Measurements from ENCODE around the gene DDX49. TPM values are rescaled to one million over a fixed set of nuclear protein-coding genes. Genes with fewer than 3 reads are reported as not detected.

Gene DDX49
- total RNA-seq, 1 experiment from 2014 or later: 68.8 TPM

DNA sequence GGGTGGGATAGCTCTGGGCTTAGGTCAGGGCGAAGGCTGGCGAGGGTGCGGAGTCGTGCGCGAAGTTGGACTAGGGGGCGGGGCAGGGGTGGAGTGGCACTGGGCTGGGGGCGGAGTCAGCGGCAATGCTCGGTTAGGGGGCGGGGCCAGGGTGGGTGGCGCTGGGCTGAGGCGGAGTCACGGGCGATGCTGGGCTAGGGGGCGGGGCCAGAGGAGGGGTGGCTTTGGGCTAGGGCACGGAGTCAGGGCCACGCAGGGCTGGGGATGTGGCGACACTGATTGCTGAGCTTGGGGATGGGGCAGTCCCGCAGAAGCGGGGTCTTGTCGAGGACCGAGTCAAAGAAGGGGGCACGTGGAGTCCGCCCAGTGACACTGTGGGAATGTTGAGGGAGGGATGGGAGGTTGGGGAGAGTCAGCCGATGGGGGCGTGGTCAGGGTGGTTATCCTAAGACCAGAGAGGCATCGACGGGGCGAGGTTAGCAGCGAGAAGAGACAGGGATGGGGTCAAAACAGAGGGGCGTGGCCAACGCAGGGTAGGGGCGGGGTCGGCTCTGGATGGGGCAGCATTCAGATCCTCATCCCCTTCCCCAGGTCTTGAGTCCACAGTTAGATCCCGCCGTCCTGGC, 12.8 kb downstream of the DDX49 start:
- no peaks in the 10 kb centered on the region for H3K27me3 ChIP-seq (replicated peaks; ENCODE audit: insufficient read depth, low read depth, low read length, poor library complexity)
- TF ChIP-seq CTCF (conservative IDR thresholded peaks at IDR 0.05; ENCODE audit: low read depth, low read length): no peak
- no peak for TF ChIP-seq EZH2 (IDR thresholded peaks at IDR 0.05; ENCODE audit: borderline replicate concordance, low read depth, low read length, poor library complexity, severe bottlenecking)
- intact Hi-C loops (cut with micrococcal nuclease; ENCODE audit: unreplicated experiment): no loop called here
- H3K27ac ChIP-seq (ENCODE audit: low read depth, low read length, poor library complexity, severe bottlenecking): no peak overlapping the region
- ChIA-PET CTCF (no interaction called here), POLR2A (ENCODE audit: low non-redundant PET) (no interaction called here)
- peak; percentile 66 for DNase-seq (ENCODE audit: low spot score)
- H3K4me1 ChIP-seq (ENCODE audit: insufficient read depth, low read length, poor library complexity, severe bottlenecking): no peaks in the 10 kb centered on the region
- no peak overlapping the region for H3K4me3 ChIP-seq (ENCODE audit: low read depth, low read length, poor library complexity, severe bottlenecking)
- no peaks in the 10 kb centered on the region for H3K9me3 ChIP-seq (ENCODE audit: low read depth, low read length, poor library complexity, severe bottlenecking)
- no TSS peak for BruUV-seq (replicated peaks)
- H3K36me3 ChIP-seq (ENCODE audit: insufficient read depth, low read length, poor library complexity, severe bottlenecking): peaks cover 13% of the 10 kb centered on the region

DNA sequence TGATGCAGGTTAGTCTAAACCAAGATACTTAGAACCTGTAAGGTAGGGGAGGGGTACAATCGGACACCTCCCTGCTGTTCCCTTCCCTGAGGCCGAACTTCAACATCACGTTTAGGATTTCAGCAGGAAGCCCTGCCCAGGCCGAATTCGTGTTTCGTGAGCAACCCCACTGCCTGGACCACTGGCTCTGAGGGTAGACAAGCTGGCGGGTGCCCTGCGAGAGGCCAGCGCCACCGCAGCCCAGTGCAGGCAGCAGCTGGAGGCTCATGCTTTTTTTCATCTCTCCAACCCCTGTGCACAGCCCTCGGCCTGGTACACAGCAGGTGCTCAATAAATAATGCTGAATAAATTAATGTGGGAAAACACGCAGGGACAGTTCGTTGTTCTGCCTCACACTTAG, 13.8 kb downstream of the DDX49 start:
- H3K9me3 ChIP-seq (ENCODE audit: low read depth, low read length, poor library complexity, severe bottlenecking): no peaks in the 10 kb centered on the region
- H3K27me3 ChIP-seq (replicated peaks; ENCODE audit: insufficient read depth, low read depth, low read length, poor library complexity): no peaks in the 10 kb centered on the region
- intact Hi-C loops (cut with micrococcal nuclease; ENCODE audit: unreplicated experiment): no loop called here
- ChIA-PET POLR2A (ENCODE audit: low non-redundant PET) (no interaction called here), CTCF (no interaction called here)
- H3K27ac ChIP-seq (ENCODE audit: low read depth, low read length, poor library complexity, severe bottlenecking): no peak overlapping the region
- H3K4me3 ChIP-seq (ENCODE audit: low read depth, low read length, poor library complexity, severe bottlenecking): no peak overlapping the region
- no peak for TF ChIP-seq EZH2 (IDR thresholded peaks at IDR 0.05; ENCODE audit: borderline replicate concordance, low read depth, low read length, poor library complexity, severe bottlenecking)
- TF ChIP-seq CTCF (conservative IDR thresholded peaks at IDR 0.05; ENCODE audit: low read depth, low read length): no peak
- BruUV-seq (replicated peaks): no TSS peak
- H3K4me1 ChIP-seq (ENCODE audit: insufficient read depth, low read length, poor library complexity, severe bottlenecking): no peaks in the 10 kb centered on the region
- peaks cover 4% of the 10 kb centered on the region for H3K36me3 ChIP-seq (ENCODE audit: insufficient read depth, low read length, poor library complexity, severe bottlenecking)
- no peak for DNase-seq (ENCODE audit: low spot score)

- no peaks in the 10 kb centered on the region for H3K27me3 ChIP-seq (replicated peaks; ENCODE audit: insufficient read depth, low read depth, low read length, poor library complexity)
- no peak for DNase-seq (ENCODE audit: low spot score)
- TF ChIP-seq CTCF (conservative IDR thresholded peaks at IDR 0.05; ENCODE audit: low read depth, low read length) (no peak), EZH2 (IDR thresholded peaks at IDR 0.05; ENCODE audit: borderline replicate concordance, low read depth, low read length, poor library complexity, severe bottlenecking) (no peak)
- ChIA-PET POLR2A (ENCODE audit: low non-redundant PET) (no interaction called here), CTCF (interaction anchor here (0.6 kb wide), 1 partner anchor 699 kb away, joined by 4 read pairs; no protein-coding TSS in a partner anchor)
- H3K27ac ChIP-seq (ENCODE audit: low read depth, low read length, poor library complexity, severe bottlenecking): no peak overlapping the region
- no peaks in the 10 kb centered on the region for H3K9me3 ChIP-seq (ENCODE audit: low read depth, low read length, poor library complexity, severe bottlenecking)
- BruUV-seq (replicated peaks): no TSS peak
- intact Hi-C loops (cut with micrococcal nuclease; ENCODE audit: unreplicated experiment): no loop called here
- H3K36me3 ChIP-seq (ENCODE audit: insufficient read depth, low read length, poor library complexity, severe bottlenecking): peaks cover 2% of the 10 kb centered on the region
- H3K4me1 ChIP-seq (ENCODE audit: insufficient read depth, low read length, poor library complexity, severe bottlenecking): peaks cover 12% of the 10 kb centered on the region
- no peak overlapping the region for H3K4me3 ChIP-seq (ENCODE audit: low read depth, low read length, poor library complexity, severe bottlenecking)
These were observed 19.6 kb downstream of the DDX49 start for GRCh38 chr19:18939163-18939562.
